ENCODE measurements around the gene UBR1.
"Not testable (repeated sequence)": the region's sequence is repeated elsewhere in the genome, so short reads cannot be mapped to it uniquely, and the experiment has no call there.

UBR1 gene

GRCh38 chr15:43046484-43046883 is 59.4 kb downstream of the UBR1 start:
- no peak for DNase-seq

- no peak for DNase-seq
These were observed 63.0 kb downstream of the UBR1 start for GRCh38 chr15:43042885-43043284.

DNA sequence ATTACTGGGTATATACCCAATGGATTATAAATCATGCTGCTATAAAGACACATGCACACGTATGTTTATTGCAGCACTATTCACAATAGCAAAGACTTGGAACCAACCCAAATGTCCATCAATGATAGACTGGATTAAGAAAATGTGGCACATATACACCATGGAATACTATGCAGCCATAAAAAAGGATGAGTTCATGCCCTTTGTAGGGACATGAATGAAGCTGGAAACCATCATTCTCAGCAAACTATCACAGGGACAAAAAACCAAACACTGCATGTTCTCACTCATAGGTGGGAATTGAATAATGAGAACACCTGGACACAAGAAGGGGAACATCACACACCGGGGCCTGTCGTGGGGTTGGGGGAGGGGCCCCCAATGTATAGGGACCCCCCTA is 64.8 kb downstream of the UBR1 start:
- DNase-seq, result not testable (repeated sequence)

DNA sequence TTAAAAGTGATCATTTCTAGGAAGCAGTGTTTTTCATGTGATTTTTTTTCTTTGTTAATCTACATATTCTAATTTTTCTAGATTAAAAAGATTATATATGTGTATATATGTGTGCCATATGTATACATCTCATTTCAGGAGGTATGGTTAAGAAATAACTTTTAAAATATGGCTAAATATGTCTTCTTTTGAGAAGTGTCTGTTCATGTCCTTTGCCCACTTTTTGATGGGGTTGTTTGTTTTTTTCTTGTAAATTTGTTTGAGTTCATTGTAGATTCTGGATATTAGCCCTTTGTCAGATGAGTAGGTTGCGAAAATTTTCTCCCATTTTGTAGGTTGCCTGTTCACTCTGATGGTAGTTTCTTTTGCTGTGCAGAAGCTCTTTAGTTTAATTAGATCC is 70.6 kb downstream of the UBR1 start:
- not testable (repeated sequence) for DNase-seq

DNA sequence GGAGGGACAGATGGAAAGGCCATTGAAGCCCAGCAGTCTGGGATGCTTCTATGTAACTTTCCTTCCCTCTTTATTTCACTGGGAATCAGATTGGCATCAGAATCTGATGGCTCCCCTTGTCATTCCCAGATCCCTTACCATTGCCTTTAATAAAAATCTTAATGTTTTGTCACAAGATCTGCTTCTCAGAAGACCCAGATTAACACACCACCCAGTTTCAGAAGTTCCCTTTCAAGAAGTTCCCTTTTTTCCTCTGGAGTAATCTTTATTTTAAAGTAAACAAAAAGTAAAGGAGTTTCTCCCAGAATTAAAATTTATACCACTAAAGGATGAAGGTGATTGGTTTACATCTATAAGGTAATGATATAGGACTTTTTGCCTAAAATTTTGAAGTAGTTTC is 76.4 kb downstream of the UBR1 start:
- no peak for DNase-seq

DNA sequence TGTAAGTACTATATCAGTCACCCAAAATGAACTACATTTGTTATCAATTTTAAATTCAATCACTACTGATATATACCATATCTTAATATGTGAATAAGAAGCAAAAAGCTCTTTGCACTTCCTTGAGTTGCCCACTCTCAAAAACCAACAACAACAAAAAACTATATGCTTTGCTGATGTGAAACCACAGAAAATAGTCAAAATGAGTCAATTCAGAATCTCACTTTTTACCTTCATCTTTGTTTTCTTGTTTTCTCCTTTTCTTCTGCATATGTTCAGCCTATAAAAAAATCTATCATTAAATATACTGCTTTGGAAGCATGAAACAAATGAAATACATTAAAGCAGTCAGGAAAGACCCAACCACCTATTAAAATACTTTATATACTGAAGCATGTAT is 80.7 kb downstream of the UBR1 start:
- no peak for DNase-seq

DNA sequence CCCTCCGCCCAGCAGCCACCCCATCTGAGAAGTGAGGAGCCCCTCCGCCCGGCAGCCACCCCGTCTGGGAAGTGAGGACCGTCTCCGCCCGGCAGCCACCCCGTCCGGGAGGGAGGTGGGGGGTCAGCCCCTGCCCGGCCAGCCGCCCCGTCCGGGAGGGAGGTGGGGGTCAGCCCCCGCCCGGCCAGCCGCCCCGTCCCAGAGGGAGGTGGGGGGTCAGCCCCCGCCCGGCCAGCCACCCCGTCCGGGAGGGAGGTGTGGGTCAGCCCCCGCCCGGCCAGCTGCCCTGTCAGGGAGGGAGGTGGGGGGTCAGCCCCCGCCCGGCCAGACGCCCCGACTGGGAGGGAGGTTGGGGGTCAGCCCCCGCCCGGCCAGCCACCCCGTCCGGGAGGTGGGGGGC is 91.2 kb downstream of the UBR1 start:
- not testable (repeated sequence) for DNase-seq

DNA sequence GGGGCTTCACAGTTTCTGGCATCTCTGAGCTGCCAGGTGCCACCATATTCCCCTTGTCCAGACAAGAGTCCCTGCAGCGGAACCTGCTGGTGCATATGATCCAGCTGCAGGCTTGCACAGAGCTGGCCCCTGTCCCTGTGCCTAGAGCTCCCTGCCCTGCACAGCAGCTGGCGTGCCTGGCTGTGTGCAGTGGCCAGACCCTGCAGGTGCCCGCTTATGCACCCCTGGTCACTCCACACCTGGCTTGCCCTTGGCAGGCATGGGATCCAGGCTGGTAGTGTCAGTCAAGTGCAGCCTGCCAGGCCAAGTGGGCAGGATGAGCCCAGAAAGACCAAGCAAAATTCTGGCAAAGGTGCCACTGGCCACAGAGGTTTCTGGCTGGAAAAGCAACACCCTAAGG is 96.6 kb downstream of the UBR1 start:
- DNase-seq, result no peak

- no peak for DNase-seq
These were observed 97.7 kb downstream of the UBR1 start for GRCh38 chr15:43008150-43008549.

GRCh38 chr15:43007551-43007950 is 98.3 kb downstream of the UBR1 start:
- DNase-seq, result no peak

DNA sequence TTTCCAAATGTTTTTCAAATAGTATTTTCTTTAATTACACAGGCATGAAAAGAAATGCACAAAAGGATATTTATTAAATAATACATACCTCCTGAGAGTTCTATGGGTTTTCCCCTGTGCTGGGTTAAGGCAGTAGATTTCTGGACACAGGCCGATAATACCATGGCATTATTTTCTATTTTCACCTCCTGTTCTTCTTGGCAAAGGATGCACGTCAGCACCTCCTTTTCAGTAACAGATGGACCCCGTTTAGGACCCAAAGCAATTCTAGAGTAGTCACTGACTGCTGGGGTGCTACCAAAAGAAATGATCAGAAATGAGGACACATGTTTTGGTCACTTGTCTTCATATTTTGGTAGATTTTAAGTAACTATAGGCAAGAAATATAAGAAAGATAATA is 98.8 kb downstream of the UBR1 start:
- no peak for DNase-seq

GRCh38 chr15:43004886-43005595 is 100.8 kb downstream of the UBR1 start:
- DNase-seq, result not testable (repeated sequence)

- no peak for DNase-seq
These were observed 106.5 kb downstream of the UBR1 start for GRCh38 chr15:42999201-42999779.

DNA sequence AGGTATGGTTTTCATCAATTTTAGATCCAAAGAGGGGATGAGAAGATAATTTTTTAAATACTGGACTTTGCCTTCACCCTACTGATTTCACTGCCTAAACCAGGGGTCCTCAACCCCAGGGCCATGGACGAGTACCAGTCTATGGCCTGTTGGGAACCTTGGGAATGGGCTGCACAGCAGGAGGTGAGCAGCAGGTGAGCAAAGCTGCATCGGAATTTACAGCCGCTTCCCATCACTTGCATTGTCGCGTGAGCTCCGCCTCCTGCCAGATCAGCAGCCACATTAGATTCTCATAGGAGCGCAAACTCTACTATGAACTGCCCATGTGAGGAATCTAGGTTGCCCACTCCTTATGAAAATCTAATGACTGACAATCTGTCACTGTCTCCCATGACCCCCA is 109.0 kb downstream of the UBR1 start:
- DNase-seq, result no peak

- DNase-seq, result no peak
These were observed 111.3 kb downstream of the UBR1 start for GRCh38 chr15:42994546-42994945.

GRCh38 chr15:42992626-42993025 is 113.2 kb downstream of the UBR1 start:
- no peak for DNase-seq

DNA sequence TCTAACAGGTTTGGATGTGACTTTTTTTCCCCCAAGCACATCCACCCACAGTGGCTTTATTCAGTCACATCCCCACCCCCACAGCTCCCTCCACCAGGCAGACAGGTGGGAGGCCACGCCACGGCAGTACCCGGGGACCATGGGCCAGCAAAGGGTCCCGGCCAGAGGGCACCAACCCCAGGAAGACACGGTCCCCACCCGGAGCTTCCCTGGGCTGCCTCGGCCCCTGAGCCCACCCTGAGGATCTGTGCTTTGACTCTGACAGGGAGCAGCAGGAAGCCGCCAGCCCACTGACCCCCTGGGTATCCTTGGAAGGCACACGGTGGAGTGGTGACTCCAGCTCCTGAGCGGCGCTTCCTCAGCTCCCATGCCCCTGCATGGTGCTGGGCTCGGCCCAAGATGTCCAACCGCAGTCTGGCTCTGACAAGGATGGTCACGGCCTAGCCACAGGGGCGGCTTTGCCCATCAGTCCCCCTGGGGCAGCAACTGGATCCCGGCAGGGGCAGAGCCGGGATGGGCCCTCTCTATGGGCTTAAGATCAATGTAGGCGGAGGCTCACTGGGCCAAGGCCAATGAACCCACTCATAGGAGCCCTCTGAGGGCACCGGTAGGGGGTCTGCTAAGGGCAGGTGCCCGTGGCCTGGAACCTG is 119.0 kb downstream of the UBR1 start:
- DNase-seq, result no peak

GRCh38 chr15:42984493-42985034 is 121.3 kb downstream of the UBR1 start:
- DNase-seq, result no peak

DNA sequence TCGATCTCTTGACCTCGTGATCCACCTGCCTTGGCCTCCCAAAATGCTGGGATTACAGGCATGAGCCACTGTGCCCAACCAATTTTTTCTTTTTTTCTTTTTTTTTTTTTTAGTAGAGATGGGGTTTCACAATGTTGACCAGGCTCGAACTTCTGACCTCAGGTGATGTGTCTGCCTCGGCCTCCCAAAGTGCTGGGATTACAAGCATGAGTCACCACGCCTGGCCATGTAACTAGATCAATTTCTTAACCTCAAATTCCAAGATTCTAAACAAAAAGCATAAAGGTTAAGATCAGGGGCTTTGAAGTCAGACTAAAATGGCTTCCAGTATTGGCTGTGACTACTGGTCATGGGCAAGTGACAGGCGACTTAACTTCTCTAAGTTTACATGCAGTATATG is 126.7 kb downstream of the UBR1 start:
- not testable (repeated sequence) for DNase-seq

DNA sequence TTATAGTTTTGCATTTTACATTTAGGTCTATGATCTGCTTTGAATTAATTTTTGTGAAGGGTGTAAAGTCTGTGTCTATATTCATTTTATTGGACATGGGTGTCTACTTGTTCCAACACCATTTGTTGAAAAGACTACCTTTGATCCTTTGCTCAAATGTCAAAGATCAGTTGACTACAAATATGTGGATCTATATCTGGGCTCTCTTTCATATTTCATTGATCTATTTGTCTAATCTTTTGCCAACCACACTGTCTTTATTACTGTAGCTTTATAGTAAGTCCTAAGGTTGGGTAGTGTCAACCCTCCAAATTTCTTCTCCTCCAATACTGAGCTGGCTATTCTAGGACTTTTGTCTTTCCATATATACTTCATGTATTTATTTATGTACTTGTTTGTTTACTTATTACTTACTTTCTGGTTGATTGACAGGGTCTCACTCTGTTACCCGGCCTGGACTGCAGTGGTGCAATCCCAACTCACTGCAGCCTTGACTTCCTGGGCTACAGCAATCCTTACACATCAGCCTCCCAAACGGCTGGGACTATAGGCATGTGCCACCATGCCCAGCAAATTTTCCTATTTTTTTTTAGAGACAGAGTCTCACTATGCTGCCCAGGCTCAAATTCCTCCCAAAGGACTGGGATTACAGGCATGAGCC is 131.5 kb downstream of the UBR1 start:
- no peak for DNase-seq

DNA sequence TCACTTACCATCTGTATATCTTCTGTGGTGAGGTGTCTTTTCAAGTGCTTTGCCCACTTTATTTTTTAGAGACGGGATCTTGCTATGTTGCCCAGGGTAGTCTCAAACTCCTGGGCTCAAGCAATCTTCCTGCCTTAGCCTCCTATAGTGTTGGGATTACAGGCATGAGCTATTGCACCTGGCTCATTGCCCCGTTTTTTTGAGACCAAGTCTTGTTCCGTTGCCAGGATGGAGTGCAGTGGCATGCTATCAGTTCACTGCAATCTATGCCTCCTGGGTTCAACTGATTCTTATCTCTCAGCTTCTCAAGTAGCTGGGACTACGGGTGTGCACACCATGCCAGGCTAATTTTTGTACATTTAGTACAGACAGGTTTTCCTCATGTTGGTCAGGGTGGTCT is 132.7 kb downstream of the UBR1 start:
- no peak for DNase-seq

DNA sequence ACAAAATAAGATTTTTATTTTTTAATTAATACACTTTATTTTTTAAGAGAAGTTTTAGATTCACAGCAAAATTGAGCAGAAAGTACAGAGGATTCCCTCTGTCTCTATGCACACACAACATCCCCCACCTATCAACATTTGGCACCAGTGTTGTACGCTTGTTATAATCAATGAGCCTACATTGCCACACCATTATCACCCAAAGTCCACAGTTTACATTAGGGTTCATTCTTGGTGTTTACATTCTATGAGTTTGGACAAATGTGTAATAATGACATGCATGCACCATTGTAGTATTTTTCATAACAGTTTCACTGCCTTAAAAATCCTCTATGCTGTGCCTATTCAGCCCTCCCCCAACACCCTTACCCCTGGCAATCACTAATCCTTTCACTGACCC is 134.0 kb downstream of the UBR1 start:
- DNase-seq, result no peak

DNA sequence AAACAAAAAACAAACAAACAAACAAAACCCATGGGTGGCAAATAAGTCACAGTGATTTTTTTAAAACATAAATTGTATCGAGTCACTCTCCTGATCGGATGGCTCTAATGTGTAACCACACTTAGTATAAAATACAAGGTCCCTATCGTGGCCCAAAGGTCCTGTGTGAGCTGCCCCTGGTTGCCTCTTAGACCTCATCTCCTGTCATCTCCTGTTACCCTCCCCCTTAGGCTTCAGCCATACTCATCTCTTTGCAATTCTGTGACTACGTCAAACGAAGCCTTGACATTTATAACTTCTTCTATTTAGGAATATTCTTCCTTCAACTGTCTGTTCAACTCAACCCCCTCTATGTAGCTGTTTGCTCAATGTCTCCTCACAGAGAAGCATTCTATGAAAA is 141.4 kb downstream of the UBR1 start:
- DNase-seq, result no peak

- no peak for DNase-seq
These were observed 150.3 kb downstream of the UBR1 start for GRCh38 chr15:42955518-42955917.

Data from stimulated activated CD4-positive, alpha-beta T cell treated with anti-CD3 and anti-CD28 coated beads, Interleukin-12 subunit alpha, Interleukin-12 subunit beta, amount 100 ng/mL, for 4 hours (primary cell).